CD4-positive, alpha-beta T cell treated with Interleukin-6 at 100 ng/mL for 8 hours (primary cell): ENCODE data around the gene TRIM66.
"Not testable (repeated sequence)": the region's sequence is repeated elsewhere in the genome, so short reads cannot be mapped to it uniquely, and the experiment has no call there.

Source experiments
- DNase-seq: peaks from one replicate; pipeline ENCODE4 v3.0.0-alpha.2; 2020; ENCODE audit warnings: mixed read lengths, low spot score

TRIM66 gene

DNA sequence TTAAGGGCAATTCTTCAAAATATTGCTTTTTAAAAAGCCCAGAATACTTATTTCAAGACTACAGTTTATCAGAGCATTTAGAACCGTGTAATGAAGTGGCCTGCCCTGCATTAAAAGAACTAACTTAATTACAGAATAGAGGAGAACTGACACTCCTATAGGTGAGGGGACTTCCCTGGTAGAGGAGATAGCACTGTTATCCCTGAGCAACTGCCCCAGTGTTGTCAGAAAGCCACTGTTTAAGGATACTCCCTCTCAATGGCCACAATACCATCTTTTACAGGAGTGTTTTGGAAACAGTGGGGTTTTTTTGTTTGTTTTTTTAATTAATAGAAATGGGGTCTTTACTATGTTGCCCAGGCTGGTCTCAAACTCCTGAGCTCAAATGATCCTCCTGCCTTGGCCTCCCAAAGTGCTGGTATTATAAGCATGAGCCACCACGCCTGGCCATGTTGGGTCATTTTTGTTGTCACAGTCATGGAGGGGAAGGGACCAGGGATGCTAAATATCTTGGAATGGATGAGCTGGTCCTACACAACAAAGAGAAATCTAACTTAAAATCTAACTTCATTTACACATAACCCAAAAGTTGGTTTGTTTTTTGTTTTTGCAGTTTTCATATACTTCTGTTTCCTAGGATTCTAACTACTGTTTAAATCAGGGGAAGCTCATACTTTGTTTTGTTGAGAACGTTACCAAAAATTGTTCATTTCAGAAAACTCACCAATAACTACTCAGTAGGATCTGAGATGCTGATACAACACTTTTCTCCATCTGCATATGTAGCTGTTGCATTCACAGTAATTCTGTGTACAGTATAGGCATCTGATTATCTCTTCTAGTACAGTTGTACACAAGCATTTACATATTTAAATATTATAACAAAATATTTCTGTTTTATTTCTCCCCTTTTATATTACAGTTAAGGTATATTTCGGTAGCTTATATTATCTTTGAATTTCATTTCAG, 8.2 kb upstream of the TRIM66 start:
- no peak for DNase-seq

- no peak for DNase-seq
Observed at GRCh38 chr11:8689726-8690255, 7.3 kb upstream of the TRIM66 start.

GRCh38 chr11:8688414-8689362, 6.2 kb upstream of the TRIM66 start:
- DNase-seq, result peak; percentile 83

DNA sequence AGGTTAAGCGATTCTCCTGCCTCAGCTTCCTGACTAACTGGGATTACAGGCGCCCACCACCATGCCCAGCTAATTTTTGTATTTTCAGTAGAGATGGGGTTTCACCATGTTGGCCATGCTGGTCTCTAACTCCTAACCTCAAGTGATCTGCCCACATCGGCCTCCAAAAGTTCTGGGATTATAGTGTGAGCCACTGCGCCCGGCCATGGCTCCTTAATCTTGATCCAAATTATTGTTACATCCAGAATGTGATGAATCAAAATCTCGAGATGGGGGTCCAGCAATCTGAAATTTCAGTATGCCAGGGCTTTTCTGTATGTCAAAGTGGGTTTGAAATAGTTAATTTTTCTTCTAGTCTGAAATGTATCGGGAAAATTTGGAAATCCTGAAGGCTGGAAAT, 3.9 kb upstream of the TRIM66 start:
- no peak for DNase-seq

GRCh38 chr11:8685820-8686219, 3.4 kb upstream of the TRIM66 start:
- no peak for DNase-seq

- DNase-seq, result no peak
Observed at GRCh38 chr11:8685306-8685705, 2.8 kb upstream of the TRIM66 start.

GRCh38 chr11:8684600-8685290, 2.3 kb upstream of the TRIM66 start:
- no peak for DNase-seq

DNA sequence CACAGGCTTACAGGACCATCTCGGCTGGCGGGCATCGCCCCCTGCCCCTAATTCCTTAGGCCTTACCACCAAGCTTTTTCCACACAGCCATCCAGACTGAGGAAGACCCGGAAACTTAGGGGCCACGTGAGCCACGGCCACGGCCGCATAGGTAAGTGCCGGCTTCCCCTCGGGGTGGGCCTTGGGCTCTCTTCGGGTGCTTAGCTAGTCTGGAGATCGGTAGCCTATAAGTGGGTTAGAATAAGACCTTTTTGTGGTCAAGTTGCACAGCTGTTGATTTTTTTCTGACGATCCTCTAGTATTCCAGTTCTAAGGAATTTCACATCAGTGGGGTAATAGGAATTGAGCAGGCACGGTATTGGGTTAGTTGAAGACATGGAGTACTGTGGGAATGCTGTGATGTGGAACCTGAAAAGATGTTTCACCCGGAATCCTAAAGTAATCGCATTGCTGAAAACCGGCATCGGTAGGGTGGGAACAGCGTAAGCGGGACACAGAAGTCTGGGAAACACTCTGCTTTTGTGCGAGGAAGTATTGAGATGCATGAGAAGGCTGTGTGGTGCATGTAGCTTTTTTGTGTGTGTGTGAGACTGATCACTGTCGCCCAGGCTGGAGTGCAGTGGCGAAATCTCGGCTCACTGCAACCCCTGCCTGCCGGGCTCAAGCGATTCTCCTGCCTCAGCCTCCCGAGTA, 796 bp upstream of the TRIM66 start:
- DNase-seq, result peak; percentile 9

GRCh38 chr11:8681837-8682302, 595 bp downstream of the TRIM66 start:
- no peak for DNase-seq

DNA sequence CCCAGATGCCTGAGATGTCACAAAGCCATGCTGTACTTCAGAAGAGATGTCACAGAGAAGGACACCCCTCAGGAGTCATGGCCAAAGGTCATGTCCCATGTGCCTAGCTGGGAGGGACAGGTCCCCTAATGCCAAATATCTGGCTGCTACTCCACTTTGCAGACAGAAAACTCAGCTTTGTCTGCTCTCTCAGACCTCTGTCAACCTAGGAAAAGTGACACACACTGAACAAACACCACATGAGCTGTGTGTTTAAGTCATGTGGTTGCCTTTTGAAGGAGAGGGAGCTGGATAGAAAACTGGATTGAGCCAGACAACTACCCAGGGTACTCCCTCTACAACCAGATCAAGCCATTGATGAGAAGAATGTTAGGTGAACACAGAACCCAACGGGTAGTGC, 3.5 kb downstream of the TRIM66 start:
- DNase-seq, result no peak

- no peak for DNase-seq
Observed at GRCh38 chr11:8676458-8676857, 6.0 kb downstream of the TRIM66 start.

GRCh38 chr11:8674859-8675258, 7.6 kb downstream of the TRIM66 start:
- no peak for DNase-seq

DNA sequence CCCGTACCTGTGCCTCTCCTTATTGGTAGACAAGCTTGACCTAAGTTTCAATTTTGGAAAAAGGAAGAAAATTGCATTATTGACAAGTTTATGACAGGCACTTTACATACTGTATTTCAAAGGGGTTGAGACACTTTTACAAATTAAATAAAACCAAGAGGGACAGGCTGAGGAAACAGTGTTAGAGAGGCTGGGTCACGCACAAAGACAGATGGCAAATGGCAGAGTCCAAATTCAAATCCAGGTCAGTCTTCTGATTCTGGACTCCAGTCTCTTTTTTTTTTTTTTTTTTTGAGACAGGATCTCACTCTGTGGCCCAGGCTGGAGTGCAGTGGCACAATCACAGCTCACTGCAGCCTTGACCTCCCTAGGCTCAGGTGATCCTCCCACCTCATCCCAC, 10.1 kb downstream of the TRIM66 start:
- DNase-seq, result no peak

DNA sequence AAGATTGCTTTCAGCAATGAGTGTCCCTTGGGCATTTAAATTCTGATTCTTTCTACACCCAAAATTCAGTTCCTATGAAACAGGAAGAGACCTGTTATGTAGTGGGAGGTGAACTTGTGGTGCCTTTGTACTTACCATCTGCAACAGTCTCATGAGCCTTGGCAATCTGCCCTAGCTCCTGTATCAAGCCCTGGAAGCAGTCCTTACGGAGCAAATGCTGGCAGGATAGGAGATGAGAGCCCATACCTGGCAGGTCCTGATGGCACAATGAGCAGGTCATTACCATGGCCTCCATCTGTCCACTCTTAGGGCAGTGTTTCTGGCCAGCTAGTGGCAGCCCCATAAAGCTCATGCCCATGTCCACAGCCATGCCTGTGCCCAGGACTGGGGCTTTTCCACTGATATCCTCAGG, 10.8 kb downstream of the TRIM66 start:
- no peak for DNase-seq

DNA sequence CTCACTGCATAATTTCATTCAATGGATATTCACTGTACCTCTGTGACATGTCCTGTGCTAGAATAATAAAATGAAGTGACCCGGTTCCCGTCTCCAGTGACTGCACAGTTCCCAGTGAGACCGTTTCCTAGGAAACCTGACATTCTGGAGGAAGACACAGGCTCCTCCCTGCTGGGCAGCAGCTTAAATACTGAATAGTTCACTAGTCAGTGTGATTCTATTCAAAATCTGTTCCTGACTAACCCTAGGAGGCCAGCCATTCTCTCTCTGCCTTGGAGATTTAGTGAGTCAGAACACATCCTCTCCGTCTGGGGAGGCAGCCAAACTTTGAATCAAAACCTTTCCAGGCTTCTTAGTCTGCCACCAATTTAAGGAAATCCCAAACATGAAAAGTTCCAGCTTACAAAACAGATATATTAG, 11.3 kb downstream of the TRIM66 start:
- DNase-seq, result no peak

- not testable (repeated sequence) for DNase-seq
Observed at GRCh38 chr11:8670081-8670480, 12.4 kb downstream of the TRIM66 start.

DNA sequence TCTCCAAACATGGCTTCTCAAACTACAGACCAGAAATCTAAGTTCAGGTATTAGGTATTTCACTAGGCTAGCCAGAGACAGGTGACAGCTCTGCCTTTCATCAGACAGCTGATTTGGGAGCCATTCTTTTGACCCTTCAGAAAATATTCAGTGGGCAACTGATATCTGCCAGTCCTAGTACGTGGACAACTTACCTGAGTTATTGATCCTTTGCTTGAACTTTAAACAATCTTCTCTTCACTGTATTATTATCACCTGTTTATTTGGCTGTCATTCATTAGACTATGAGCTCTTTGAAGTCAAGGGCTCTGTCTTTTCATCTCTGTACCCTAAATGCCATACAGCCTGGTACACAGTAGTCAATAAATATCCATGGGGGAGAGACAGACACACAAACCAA, 17.2 kb downstream of the TRIM66 start:
- no peak for DNase-seq

GRCh38 chr11:8661001-8661795, 21.3 kb downstream of the TRIM66 start:
- DNase-seq, result no peak

GRCh38 chr11:8658321-8659057, 24.0 kb downstream of the TRIM66 start:
- no peak for DNase-seq

DNA sequence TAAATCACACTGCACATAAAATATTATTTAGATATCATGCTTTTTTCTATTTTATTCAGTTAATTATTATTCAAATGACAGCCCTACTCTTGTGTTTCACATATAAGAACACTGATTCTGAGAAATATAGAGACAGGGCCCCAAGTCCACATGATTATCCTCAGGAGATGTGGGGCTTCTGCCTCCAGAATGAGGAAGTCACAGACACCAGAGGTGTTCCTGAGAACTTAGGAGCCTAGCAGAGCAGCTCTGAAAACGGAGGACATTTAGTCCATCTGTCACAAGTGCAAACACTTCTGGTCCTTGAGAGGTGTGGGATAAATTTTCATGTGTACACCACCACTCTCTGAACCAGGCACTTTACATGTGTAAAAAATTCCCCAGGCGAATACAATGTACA, 26.2 kb downstream of the TRIM66 start:
- DNase-seq, result no peak
